Liver (tissue), 9 donors: Measurements from ENCODE around the gene C5orf58. TPM values are rescaled to one million over a fixed set of nuclear protein-coding genes. Genes with fewer than 3 reads are reported as not detected.

Experiments used
- DNase-seq: peaks from one replicate; pipeline ENCODE4 v3.0.0-alpha.2; 2017; ENCODE audit warnings: low spot score
- H3K27ac ChIP-seq, 2 donors: one replicate each; pipeline ENCODE4 v1.7.0; 2013; ENCODE audit warnings: inconsistent platforms in 2 of 2, low read length in 2 of 2, control low read depth in 1 of 2, low read depth in 1 of 2, mild to moderate bottlenecking in 1 of 2
- H3K27me3 ChIP-seq, 4 donors: one replicate each; pipeline versions ENCODE4 v1.6.1 to v1.7.0; 2013; ENCODE audit warnings: low read length in 3 of 4, inconsistent platforms in 1 of 4, mild to moderate bottlenecking in 1 of 4, moderate library complexity in 1 of 4; ENCODE audit not compliant: control insufficient read depth in 4 of 4, insufficient read depth in 4 of 4
- H3K36me3 ChIP-seq, 4 donors: one replicate each; pipeline versions ENCODE4 v1.6.1 to v1.7.0; 2013; ENCODE audit warnings: low read length in 3 of 4, mild to moderate bottlenecking in 3 of 4, low read depth in 1 of 4, moderate library complexity in 1 of 4; ENCODE audit not compliant: control insufficient read depth in 4 of 4, insufficient read depth in 3 of 4
- H3K4me1 ChIP-seq, 4 donors: one replicate each; pipeline versions ENCODE4 v1.6.1 to v1.7.0; 2013; ENCODE audit warnings: low read length in 3 of 4, mild to moderate bottlenecking in 3 of 4, moderate library complexity in 1 of 4; ENCODE audit not compliant: control insufficient read depth in 4 of 4, insufficient read depth in 4 of 4
- H3K4me3 ChIP-seq, 3 donors: one replicate each; pipeline versions ENCODE4 v1.6.1 to v1.7.0; 2013; ENCODE audit warnings: low read length in 3 of 3, control low read depth in 1 of 3, low read depth in 1 of 3, mild to moderate bottlenecking in 1 of 3
- H3K9ac ChIP-seq, 2 donors: one replicate each; pipeline ENCODE4 v1.7.0; 2013; ENCODE audit warnings: low read length in 2 of 2, mild to moderate bottlenecking in 2 of 2, moderate library complexity in 2 of 2, control low read depth in 1 of 2, low read depth in 1 of 2
- H3K9me3 ChIP-seq, 4 donors: one replicate each; pipeline versions ENCODE4 v1.6.1 to v1.7.0; 2013; ENCODE audit warnings: low read length in 3 of 4; ENCODE audit not compliant: control insufficient read depth in 4 of 4
- EGR1 ChIP-seq, 2 donors: IDR thresholded peaks; 2 replicates each; pipeline ENCODE4 v1.6.1; 2016 to 2018; ENCODE audit warnings: antibody characterized with exemption in 2 of 2, low read depth in 2 of 2
- FOXA1 ChIP-seq: IDR thresholded peaks from 2 replicates; pipeline ENCODE4 v1.6.1; 2016; ENCODE audit warnings: antibody characterized with exemption
- FOXA2 ChIP-seq: IDR thresholded peaks from 2 replicates; pipeline ENCODE4 v1.6.1; 2016; ENCODE audit warnings: antibody characterized with exemption
- GABPA ChIP-seq, 2 donors: IDR thresholded peaks in 1 of 2; conservative IDR thresholded peaks in 1 of 2; 2 replicates each; pipeline ENCODE4 v1.6.1; 2016; ENCODE audit warnings: antibody characterized with exemption in 2 of 2, mild to moderate bottlenecking in 1 of 2, moderate library complexity in 1 of 2
- HNF4A ChIP-seq, 2 donors: conservative IDR thresholded peaks; 2 replicates each; pipeline ENCODE4 v1.6.1; 2016; ENCODE audit warnings: antibody characterized with exemption in 2 of 2, mild to moderate bottlenecking in 2 of 2
- HNF4G ChIP-seq: IDR thresholded peaks from 2 replicates; pipeline ENCODE4 v1.6.1; 2016; ENCODE audit warnings: antibody characterized with exemption
- RAD21 ChIP-seq, 2 donors: IDR thresholded peaks; 2 replicates each; pipeline ENCODE4 v1.6.1; 2016; ENCODE audit warnings: antibody characterized with exemption in 2 of 2, mild to moderate bottlenecking in 2 of 2
- RXRA ChIP-seq, 2 donors: IDR thresholded peaks; 2 replicates each; pipeline ENCODE4 v1.6.1; 2017 to 2018; ENCODE audit warnings: antibody characterized with exemption in 2 of 2, mild to moderate bottlenecking in 1 of 2
- SP1 ChIP-seq: IDR thresholded peaks from 2 replicates; pipeline ENCODE4 v1.6.1; 2018; ENCODE audit warnings: antibody characterized with exemption, mild to moderate bottlenecking
- TAF1 ChIP-seq: conservative IDR thresholded peaks from 2 replicates; pipeline ENCODE4 v1.6.1; 2016; ENCODE audit warnings: antibody characterized with exemption, mild to moderate bottlenecking
- YY1 ChIP-seq: IDR thresholded peaks from 2 replicates; pipeline ENCODE4 v1.6.1; 2016; ENCODE audit warnings: antibody characterized with exemption, mild to moderate bottlenecking
- WGBS: extraction: QIAGEN DNeasy Blood & Tissue Kit; methylation state at CpG from one replicate; pipeline ENCODE4 v1.1.7; 2013; 5-methylcytosine and 5-hydroxymethylcytosine counted together
- polyA plus RNA-seq, 2 donors: library from polyadenylated mRNA; stranded (reverse) in 1 of 2; unstranded in 1 of 2; fragments of 200-250 nt in 1 of 2; fragments of >200 nt in 1 of 2; fragmentation: Nextera tagmentation in 1 of 2; extraction: Ambion mirVana in 1 of 2; gene quantifications; one replicate each; pipeline versions ENCODE4 v1.2.1 to v1.2.3, GENCODE V29; 2013 to 2015
- total RNA-seq, 2 donors: library from RNA; depleted of rRNA; stranded (reverse); fragments of >200 nt; gene quantifications; one replicate each; pipeline ENCODE4 v1.2.3, GENCODE V29; 2014
- TF ChIP-seq, protein P1 (sequence below): IDR thresholded peaks from 2 replicates; pipeline ENCODE4 v1.6.1; 2016; ENCODE audit warnings: antibody characterized with exemption, mild to moderate bottlenecking
- TF ChIP-seq, protein P2 (sequence below): IDR thresholded peaks from 2 replicates; pipeline ENCODE4 v1.6.1; 2016; ENCODE audit warnings: antibody characterized with exemption
- TF ChIP-seq, protein P3 (sequence below): IDR thresholded peaks from 2 replicates; pipeline ENCODE4 v1.6.1; 2016; ENCODE audit warnings: antibody characterized with exemption
- donor health status: healthy.
- donor health status: healthy.
- donor health status: healthy.
- donor health status: healthy.
- donor health status: healthy.

C5orf58 gene
- total and polyA plus RNA-seq, 4 donors, result 0.64 TPM; not detected in 3

DNA sequence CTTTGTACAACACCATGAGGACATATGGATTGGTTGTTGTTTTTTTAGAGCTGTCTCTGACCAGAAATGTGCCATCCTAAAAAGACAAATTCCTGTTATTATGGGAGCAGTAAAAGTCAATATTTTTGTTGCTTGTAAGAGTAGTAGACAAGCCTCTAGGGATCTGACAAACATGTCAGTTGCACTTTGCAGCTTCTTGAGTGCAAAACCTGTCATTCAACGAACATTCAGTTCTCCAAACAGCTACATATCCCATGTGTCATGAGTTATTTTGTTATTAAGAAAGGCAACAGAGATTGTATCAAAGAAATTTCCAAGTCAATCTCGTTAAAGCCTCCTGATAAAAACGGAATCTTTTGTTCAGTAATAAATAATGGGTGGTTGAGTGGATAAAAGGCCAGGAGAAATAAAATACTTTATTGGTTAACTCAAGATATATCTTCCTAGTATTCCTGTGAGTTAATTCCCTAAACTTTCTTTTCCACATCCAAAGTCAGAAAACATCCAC lies 18.1 kb downstream of the C5orf58 start:
- TF ChIP-seq SP1 (no peak), GABPA (IDR thresholded peaks at IDR 0.05 in 1 of 2, conservative IDR thresholded peaks at IDR 0.05 in 1 of 2) (no peak), RXRA (IDR thresholded peaks at IDR 0.05) (no peak), YY1 (no peak), FOXA1 (no peak), HNF4A (conservative IDR thresholded peaks at IDR 0.05) (no peak), RAD21 (IDR thresholded peaks at IDR 0.05) (no peak), HNF4G (no peak), TAF1 (no peak), FOXA2 (no peak), EGR1 (IDR thresholded peaks at IDR 0.05; ENCODE audit: low read depth in 2 of 2) (no peak)
- TF ChIP-seq, protein P1, sequence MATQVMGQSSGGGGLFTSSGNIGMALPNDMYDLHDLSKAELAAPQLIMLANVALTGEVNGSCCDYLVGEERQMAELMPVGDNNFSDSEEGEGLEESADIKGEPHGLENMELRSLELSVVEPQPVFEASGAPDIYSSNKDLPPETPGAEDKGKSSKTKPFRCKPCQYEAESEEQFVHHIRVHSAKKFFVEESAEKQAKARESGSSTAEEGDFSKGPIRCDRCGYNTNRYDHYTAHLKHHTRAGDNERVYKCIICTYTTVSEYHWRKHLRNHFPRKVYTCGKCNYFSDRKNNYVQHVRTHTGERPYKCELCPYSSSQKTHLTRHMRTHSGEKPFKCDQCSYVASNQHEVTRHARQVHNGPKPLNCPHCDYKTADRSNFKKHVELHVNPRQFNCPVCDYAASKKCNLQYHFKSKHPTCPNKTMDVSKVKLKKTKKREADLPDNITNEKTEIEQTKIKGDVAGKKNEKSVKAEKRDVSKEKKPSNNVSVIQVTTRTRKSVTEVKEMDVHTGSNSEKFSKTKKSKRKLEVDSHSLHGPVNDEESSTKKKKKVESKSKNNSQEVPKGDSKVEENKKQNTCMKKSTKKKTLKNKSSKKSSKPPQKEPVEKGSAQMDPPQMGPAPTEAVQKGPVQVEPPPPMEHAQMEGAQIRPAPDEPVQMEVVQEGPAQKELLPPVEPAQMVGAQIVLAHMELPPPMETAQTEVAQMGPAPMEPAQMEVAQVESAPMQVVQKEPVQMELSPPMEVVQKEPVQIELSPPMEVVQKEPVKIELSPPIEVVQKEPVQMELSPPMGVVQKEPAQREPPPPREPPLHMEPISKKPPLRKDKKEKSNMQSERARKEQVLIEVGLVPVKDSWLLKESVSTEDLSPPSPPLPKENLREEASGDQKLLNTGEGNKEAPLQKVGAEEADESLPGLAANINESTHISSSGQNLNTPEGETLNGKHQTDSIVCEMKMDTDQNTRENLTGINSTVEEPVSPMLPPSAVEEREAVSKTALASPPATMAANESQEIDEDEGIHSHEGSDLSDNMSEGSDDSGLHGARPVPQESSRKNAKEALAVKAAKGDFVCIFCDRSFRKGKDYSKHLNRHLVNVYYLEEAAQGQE, result no peak
- TF ChIP-seq, protein P2, sequence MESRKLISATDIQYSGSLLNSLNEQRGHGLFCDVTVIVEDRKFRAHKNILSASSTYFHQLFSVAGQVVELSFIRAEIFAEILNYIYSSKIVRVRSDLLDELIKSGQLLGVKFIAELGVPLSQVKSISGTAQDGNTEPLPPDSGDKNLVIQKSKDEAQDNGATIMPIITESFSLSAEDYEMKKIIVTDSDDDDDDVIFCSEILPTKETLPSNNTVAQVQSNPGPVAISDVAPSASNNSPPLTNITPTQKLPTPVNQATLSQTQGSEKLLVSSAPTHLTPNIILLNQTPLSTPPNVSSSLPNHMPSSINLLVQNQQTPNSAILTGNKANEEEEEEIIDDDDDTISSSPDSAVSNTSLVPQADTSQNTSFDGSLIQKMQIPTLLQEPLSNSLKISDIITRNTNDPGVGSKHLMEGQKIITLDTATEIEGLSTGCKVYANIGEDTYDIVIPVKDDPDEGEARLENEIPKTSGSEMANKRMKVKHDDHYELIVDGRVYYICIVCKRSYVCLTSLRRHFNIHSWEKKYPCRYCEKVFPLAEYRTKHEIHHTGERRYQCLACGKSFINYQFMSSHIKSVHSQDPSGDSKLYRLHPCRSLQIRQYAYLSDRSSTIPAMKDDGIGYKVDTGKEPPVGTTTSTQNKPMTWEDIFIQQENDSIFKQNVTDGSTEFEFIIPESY, result no peak
- TF ChIP-seq, protein P3, sequence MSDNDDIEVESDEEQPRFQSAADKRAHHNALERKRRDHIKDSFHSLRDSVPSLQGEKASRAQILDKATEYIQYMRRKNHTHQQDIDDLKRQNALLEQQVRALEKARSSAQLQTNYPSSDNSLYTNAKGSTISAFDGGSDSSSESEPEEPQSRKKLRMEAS, result no peak
- H3K9me3 ChIP-seq, result peaks cover 0 to 2% (median 0%) of the 10 kb centered on the region in 4 donors
- H3K36me3 ChIP-seq, result peaks cover 2 to 20% (median 11%) of the 10 kb centered on the region in 4 donors
- 57% methylated on average over 3 of the region's 3 CpGs for WGBS
- peaks cover 0 to 3% (median 0%) of the 10 kb centered on the region in 4 donors for H3K4me1 ChIP-seq
- H3K27ac ChIP-seq, result no peak overlapping the region
- no peak overlapping the region for H3K9ac ChIP-seq
- no peak for DNase-seq
- H3K27me3 ChIP-seq, result peaks cover 0 to 6% (median 2%) of the 10 kb centered on the region in 4 donors
- H3K4me3 ChIP-seq, result no peak overlapping the region

DNA sequence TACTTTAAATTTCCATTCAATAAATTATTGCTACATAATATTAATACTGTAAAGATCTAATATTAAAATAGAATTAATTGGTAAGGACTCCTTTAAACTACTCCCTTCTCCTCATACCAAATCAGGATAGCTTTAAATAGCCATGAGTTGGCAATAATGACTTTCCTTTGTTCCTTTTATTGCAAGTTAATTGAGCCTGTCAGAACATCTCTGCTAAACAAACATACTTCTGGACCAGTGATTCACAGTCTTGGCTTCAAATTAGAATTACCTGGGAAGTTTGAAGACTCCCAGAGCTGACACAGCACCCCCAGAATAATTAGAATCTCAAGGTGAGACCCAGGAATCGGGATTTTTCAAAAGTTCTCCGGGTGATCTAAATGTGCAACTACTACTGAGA lies 18.7 kb downstream of the C5orf58 start:
- no peak for DNase-seq
- TF ChIP-seq SP1, result no peak
- peaks cover 0 to 3% (median 0%) of the 10 kb centered on the region in 4 donors for H3K4me1 ChIP-seq
- H3K4me3 ChIP-seq, result no peak overlapping the region
- no peak overlapping the region for H3K27ac ChIP-seq
- H3K27me3 ChIP-seq, result peaks cover 0 to 6% (median 2%) of the 10 kb centered on the region in 4 donors
- peaks cover 0 to 2% (median 0%) of the 10 kb centered on the region in 4 donors for H3K9me3 ChIP-seq
- H3K9ac ChIP-seq, result no peak overlapping the region
- WGBS, result 70% methylated on average over 2 of the region's 2 CpGs
- peaks cover 2 to 24% (median 14%) of the 10 kb centered on the region in 4 donors for H3K36me3 ChIP-seq
